OCI-LY7 (cell line): ENCODE results near the gene SERP2. TPM values are rescaled to one million over a fixed set of nuclear protein-coding genes. Genes with fewer than 3 reads are reported as not detected.

Experiments
- BruUV-seq: library from RNA; stranded (reverse); fragments of 400-500 nt; replicated peaks from 2 replicates; lab custom pipeline; 2021; lab: Mats Ljungman, UMichigan
- CTCF ChIA-PET: fragments of 300-600 bp; sonication (Branson Sonifier 250); formaldehyde crosslinking; loops from one replicate; lab custom pipeline; 2022; ENCODE audit warnings: antibody characterized with exemption; ENCODE audit not compliant: unreplicated experiment; lab: Charles Lee
- POLR2A ChIA-PET: fragments of 300-600 bp; sonication (Branson Sonifier 250); formaldehyde crosslinking; loops from one replicate; lab custom pipeline; 2022; ENCODE audit warnings: antibody characterized with exemption; lab: Charles Lee
- DNase-seq: peaks from one replicate; pipeline ENCODE4 v3.0.0-alpha.2; 2015; ENCODE audit warnings: low spot score
- H2AFZ ChIP-seq: fragments of 200-600 bp; sonication (generic), shearing (Covaris generic); 2 replicates; pipeline ENCODE4 v1.6.1; 2014; ENCODE audit warnings: mild to moderate bottlenecking, antibody characterized with exemption, low read length, moderate library complexity
- H3K27ac ChIP-seq: fragments of 200-600 bp; sonication (generic); 2 replicates; pipeline ENCODE4 v1.5.1; 2014; ENCODE audit warnings: mixed run types, low read depth, mild to moderate bottlenecking, moderate library complexity, low read length, inconsistent platforms; ENCODE audit not compliant: poor library complexity, severe bottlenecking
- H3K36me3 ChIP-seq: fragments of 200-600 bp; sonication (generic); 2 replicates; pipeline ENCODE4 v1.6.1; 2014; ENCODE audit warnings: mild to moderate bottlenecking, antibody characterized with exemption, low read length, moderate library complexity, mixed read lengths; ENCODE audit not compliant: insufficient read depth
- H3K4me1 ChIP-seq: fragments of 200-600 bp; sonication (generic); 2 replicates; pipeline ENCODE4 v1.5.1; 2014; ENCODE audit warnings: mild to moderate bottlenecking, low read length; ENCODE audit not compliant: insufficient read depth, poor library complexity, severe bottlenecking
- H3K4me2 ChIP-seq: fragments of 200-600 bp; sonication (generic); 2 replicates; pipeline ENCODE4 v1.6.1; 2014; ENCODE audit warnings: mild to moderate bottlenecking, low read length
- H3K4me3 ChIP-seq: fragments of 200-600 bp; sonication (generic); 2 replicates; pipeline ENCODE4 v1.5.1; 2014; ENCODE audit warnings: mild to moderate bottlenecking, low read depth, low read length; ENCODE audit not compliant: poor library complexity, severe bottlenecking
- H3K79me2 ChIP-seq: fragments of 200-600 bp; sonication (generic); 2 replicates; pipeline ENCODE4 v1.6.1; 2016; ENCODE audit warnings: low read depth, mild to moderate bottlenecking, low read length, moderate library complexity, mixed read lengths; ENCODE audit not compliant: insufficient read depth
- H3K9me2 ChIP-seq: fragments of 200-600 bp; sonication (generic); 2 replicates; pipeline ENCODE4 v1.6.1; 2016; ENCODE audit warnings: mild to moderate bottlenecking, low read length, mixed read lengths; ENCODE audit not compliant: insufficient read depth
- H3K9me3 ChIP-seq: fragments of 200-600 bp; sonication (generic); 2 replicates; pipeline ENCODE4 v1.6.1; 2014; ENCODE audit warnings: mild to moderate bottlenecking, mixed run types, low read length, mixed read lengths
- H4K20me1 ChIP-seq: fragments of 200-600 bp; sonication (generic); 2 replicates; pipeline ENCODE4 v1.6.1; 2014; ENCODE audit warnings: mild to moderate bottlenecking, antibody characterized with exemption, low read length, moderate library complexity, mixed read lengths; ENCODE audit not compliant: insufficient read depth
- EZH2phosphoT487 ChIP-seq: fragments of 200-600 bp; sonication (generic); IDR thresholded peaks from 2 replicates; pipeline ENCODE4 v1.6.1; 2018; ENCODE audit warnings: low read depth, borderline replicate concordance, mild to moderate bottlenecking, mixed run types, antibody characterized with exemption, low read length, moderate library complexity, mixed read lengths
- intact Hi-C: fragments of 100-400 bp; cut with micrococcal nuclease; formaldehyde crosslinking; loops from one replicate; pipeline ENCODE4 v1.10.0; 2022; ENCODE audit not compliant: unreplicated experiment
- total RNA-seq, 2 experiments: library from RNA; depleted of rRNA in 1 of 2; stranded (reverse); fragments of >200 nt in 1 of 2; shearing (Covaris generic) in 1 of 2; gene quantifications; 2 replicates each; pipeline ENCODE4 v1.2.3, GENCODE V29; 2014 to 2022
- TF ChIP-seq, protein P1 (sequence below): fragments of 200-600 bp; sonication (generic); conservative IDR thresholded peaks from 2 replicates; pipeline ENCODE4 v1.5.1; 2014; ENCODE audit warnings: mild to moderate bottlenecking, antibody characterized with exemption, low read length, moderate library complexity, mixed read lengths

Gene SERP2
- total RNA-seq, 2 experiments from 2014 or later = not detected

DNA sequence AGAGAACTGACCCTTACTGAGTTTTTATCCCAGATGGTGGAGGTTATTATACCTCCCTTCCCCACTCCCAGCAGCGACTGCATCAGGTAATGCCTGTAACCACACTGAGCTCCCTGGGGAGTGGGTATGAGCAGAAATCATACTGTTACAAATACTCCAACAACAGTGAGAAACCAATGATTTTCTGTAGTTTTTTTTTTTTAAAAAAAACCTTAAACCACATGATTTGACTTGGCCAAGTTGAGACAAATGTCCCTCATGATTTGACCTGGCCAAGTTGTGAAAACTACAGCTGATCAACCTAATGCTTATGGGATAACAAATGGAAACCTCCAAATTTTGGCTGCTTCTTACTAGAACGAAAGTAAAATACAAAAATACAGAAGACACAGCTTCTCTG, 33.1 kb upstream of the SERP2 start:
- H2AFZ ChIP-seq = no peak overlapping the region
- no TSS peak for BruUV-seq
- no peak overlapping the region for H3K4me2 ChIP-seq
- H3K36me3 ChIP-seq = no peaks in the 10 kb centered on the region
- peaks cover 7% of the 10 kb centered on the region for H3K4me1 ChIP-seq
- no peaks in the 10 kb centered on the region for H3K9me3 ChIP-seq
- intact Hi-C loops = no loop called here
- no peaks in the 10 kb centered on the region for H3K79me2 ChIP-seq
- ChIA-PET CTCF (no interaction called here), POLR2A (interaction anchor here (0.7 kb wide), 1 partner anchor 8 kb away, joined by 3 read pairs; no protein-coding TSS in a partner anchor)
- TF ChIP-seq EZH2phosphoT487 = no peak
- TF ChIP-seq, protein P1, sequence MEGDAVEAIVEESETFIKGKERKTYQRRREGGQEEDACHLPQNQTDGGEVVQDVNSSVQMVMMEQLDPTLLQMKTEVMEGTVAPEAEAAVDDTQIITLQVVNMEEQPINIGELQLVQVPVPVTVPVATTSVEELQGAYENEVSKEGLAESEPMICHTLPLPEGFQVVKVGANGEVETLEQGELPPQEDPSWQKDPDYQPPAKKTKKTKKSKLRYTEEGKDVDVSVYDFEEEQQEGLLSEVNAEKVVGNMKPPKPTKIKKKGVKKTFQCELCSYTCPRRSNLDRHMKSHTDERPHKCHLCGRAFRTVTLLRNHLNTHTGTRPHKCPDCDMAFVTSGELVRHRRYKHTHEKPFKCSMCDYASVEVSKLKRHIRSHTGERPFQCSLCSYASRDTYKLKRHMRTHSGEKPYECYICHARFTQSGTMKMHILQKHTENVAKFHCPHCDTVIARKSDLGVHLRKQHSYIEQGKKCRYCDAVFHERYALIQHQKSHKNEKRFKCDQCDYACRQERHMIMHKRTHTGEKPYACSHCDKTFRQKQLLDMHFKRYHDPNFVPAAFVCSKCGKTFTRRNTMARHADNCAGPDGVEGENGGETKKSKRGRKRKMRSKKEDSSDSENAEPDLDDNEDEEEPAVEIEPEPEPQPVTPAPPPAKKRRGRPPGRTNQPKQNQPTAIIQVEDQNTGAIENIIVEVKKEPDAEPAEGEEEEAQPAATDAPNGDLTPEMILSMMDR = no peak
- DNase-seq = no peak
- H3K27ac ChIP-seq = no peak overlapping the region
- H4K20me1 ChIP-seq = no peaks in the 10 kb centered on the region
- no peak overlapping the region for H3K4me3 ChIP-seq
- H3K9me2 ChIP-seq = no peaks in the 10 kb centered on the region; the same call in 1 of the 2 replicates

DNA sequence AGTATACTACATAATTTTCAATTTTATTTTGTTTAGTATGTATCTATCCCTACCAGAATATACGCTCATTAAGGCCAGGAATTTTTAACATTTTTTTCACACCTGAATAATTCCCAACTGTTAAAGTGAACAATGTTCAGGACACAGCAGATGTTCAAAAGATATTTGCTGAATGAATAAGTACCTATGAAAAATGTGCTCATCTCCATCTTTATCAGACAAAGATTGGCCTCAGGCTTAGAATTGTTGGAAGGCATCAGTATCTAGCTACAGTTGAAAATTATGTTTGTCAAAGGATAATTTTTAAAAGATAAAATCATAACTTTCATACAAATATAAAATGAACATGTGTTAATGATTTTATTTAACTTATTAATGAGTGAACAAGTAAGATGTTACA, 30.9 kb upstream of the SERP2 start:
- Histone ChIP-seq H3K9me2 (no peaks in the 10 kb centered on the region; the same call in 1 of the 2 replicates), H3K4me1 (peaks cover 7% of the 10 kb centered on the region), H3K4me2 (no peak overlapping the region), H2AFZ (no peak overlapping the region), H3K79me2 (no peaks in the 10 kb centered on the region), H3K36me3 (no peaks in the 10 kb centered on the region), H3K4me3 (no peak overlapping the region), H4K20me1 (no peaks in the 10 kb centered on the region), H3K9me3 (no peaks in the 10 kb centered on the region), H3K27ac (no peak overlapping the region)
- no TSS peak for BruUV-seq
- ChIA-PET POLR2A (interaction anchor here (0.6 kb wide), 2 partner anchors 755 to 1760 kb away, joined by 3 read pairs; no protein-coding TSS in a partner anchor), CTCF (no interaction called here)
- intact Hi-C loops = no loop called here
- TF ChIP-seq, protein P1 = no peak
- no peak for TF ChIP-seq EZH2phosphoT487
- no peak for DNase-seq

DNA sequence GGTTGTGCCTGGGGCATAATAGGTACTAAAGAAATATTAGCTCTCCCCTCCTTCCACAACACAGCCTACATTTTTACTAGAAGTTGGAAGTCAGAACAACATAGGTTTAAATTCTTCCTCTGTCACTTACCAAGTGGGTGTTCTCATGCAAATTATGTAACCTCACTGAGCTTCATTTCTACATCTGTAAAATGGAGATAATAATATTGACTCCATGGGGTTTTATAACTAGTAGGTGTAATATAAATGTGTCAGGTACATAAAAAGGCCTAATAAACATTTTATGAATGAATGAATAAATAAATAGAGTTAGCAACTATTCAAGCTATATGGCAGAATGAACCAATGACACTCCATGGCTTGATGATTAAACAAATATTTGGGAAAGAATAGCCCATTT, 27.1 kb upstream of the SERP2 start:
- Histone ChIP-seq H3K4me2 (no peak overlapping the region), H3K9me2 (no peaks in the 10 kb centered on the region; the same call in 1 of the 2 replicates), H3K9me3 (no peaks in the 10 kb centered on the region), H2AFZ (no peak overlapping the region), H3K4me3 (no peak overlapping the region), H3K79me2 (no peaks in the 10 kb centered on the region), H3K36me3 (no peaks in the 10 kb centered on the region), H3K4me1 (no peaks in the 10 kb centered on the region), H4K20me1 (no peaks in the 10 kb centered on the region), H3K27ac (no peak overlapping the region)
- TF ChIP-seq, protein P1 = no peak
- no peak for TF ChIP-seq EZH2phosphoT487
- intact Hi-C loops = no loop called here
- POLR2A ChIA-PET = interaction anchor here (0.7 kb wide), 1 partner anchor 29 kb away, joined by 3 read pairs; no protein-coding TSS in a partner anchor
- CTCF ChIA-PET = no interaction called here
- no TSS peak for BruUV-seq
- no peak for DNase-seq
